Smooth muscle cell (in vitro differentiated cells): ENCODE measurements around the gene CALML6. TPM values are rescaled to one million over a fixed set of nuclear protein-coding genes. Genes with fewer than 3 reads are reported as not detected.

ENCODE experiments used
- DNase-seq: peaks from one replicate; lab custom pipeline; 2025; ENCODE audit not compliant: unreplicated experiment; lab: John Stamatoyannopoulos, UW
- H2AFZ ChIP-seq: fragments of 200-600 bp; sonication (generic); 2 replicates; pipeline ENCODE4 v1.6.0; 2016; ENCODE audit warnings: antibody characterized with exemption, low read depth, mild to moderate bottlenecking
- H3F3A ChIP-seq: fragments of 200-600 bp; sonication (generic); 2 replicates; pipeline ENCODE4 v1.6.0; 2017; ENCODE audit warnings: antibody characterized with exemption, low read depth
- H3K27ac ChIP-seq: fragments of 200-600 bp; sonication (generic); 2 replicates; pipeline ENCODE4 v1.5.1; 2016; ENCODE audit warnings: low read depth, mild to moderate bottlenecking
- H3K27me3 ChIP-seq: fragments of 200-600 bp; sonication (generic); 2 replicates; pipeline ENCODE4 v1.6.1; 2016; ENCODE audit warnings: low read depth, mild to moderate bottlenecking
- H3K36me3 ChIP-seq: fragments of 200-600 bp; sonication (generic); 2 replicates; pipeline ENCODE4 v1.5.1; 2016; ENCODE audit warnings: low read depth
- H3K4me1 ChIP-seq: fragments of 200-600 bp; sonication (generic); 2 replicates; pipeline ENCODE4 v1.5.1; 2016; ENCODE audit warnings: low read depth
- H3K4me2 ChIP-seq: fragments of 200-600 bp; sonication (generic); 2 replicates; pipeline ENCODE4 v1.6.0; 2016; ENCODE audit warnings: mild to moderate bottlenecking
- H3K4me3 ChIP-seq: fragments of 200-600 bp; sonication (generic); 2 replicates; pipeline ENCODE4 v1.5.1; 2016; ENCODE audit warnings: mild to moderate bottlenecking
- H3K79me2 ChIP-seq: fragments of 200-600 bp; sonication (generic); 2 replicates; pipeline ENCODE4 v1.6.0; 2016; ENCODE audit warnings: low read depth, mild to moderate bottlenecking
- H3K9ac ChIP-seq: fragments of 200-600 bp; sonication (generic); 2 replicates; pipeline ENCODE4 v1.6.0; 2016; ENCODE audit warnings: low read depth
- H3K9me3 ChIP-seq: fragments of 200-600 bp; sonication (generic); replicated peaks from 2 replicates; pipeline ENCODE4 v1.5.1; 2016; ENCODE audit warnings: low read depth
- H4K20me1 ChIP-seq: fragments of 200-600 bp; sonication (generic); 2 replicates; pipeline ENCODE4 v1.6.0; 2016; ENCODE audit warnings: low read depth
- WGBS: methylation state at CpG from one replicate; pipeline ENCODE4 v1.1.7; 2016; ENCODE audit warnings: low lambda C conversion rate; 5-methylcytosine and 5-hydroxymethylcytosine counted together
- polyA plus RNA-seq: library from polyadenylated mRNA; unstranded; fragments of >200 nt; fragmentation: Nextera tagmentation; extraction: Ambion mirVana; gene quantifications from 2 replicates; pipeline ENCODE4 v1.2.1, GENCODE V29; 2016
- total RNA-seq: library from RNA; depleted of rRNA; stranded (reverse); fragments of >200 nt; gene quantifications from 2 replicates; pipeline ENCODE4 v1.2.3, GENCODE V29; 2014
- TF ChIP-seq, protein P1 (sequence below): fragments of 200-600 bp; sonication (generic); IDR thresholded peaks from 2 replicates; pipeline ENCODE4 v1.5.1; 2017; ENCODE audit warnings: borderline replicate concordance, mild to moderate bottlenecking, antibody characterized with exemption; ENCODE audit not compliant: insufficient read depth, poor library complexity, severe bottlenecking

The CALML6 gene
- total and polyA plus RNA-seq, 2 experiments from 2014 or later: 0.18 to 1.3 TPM

DNA sequence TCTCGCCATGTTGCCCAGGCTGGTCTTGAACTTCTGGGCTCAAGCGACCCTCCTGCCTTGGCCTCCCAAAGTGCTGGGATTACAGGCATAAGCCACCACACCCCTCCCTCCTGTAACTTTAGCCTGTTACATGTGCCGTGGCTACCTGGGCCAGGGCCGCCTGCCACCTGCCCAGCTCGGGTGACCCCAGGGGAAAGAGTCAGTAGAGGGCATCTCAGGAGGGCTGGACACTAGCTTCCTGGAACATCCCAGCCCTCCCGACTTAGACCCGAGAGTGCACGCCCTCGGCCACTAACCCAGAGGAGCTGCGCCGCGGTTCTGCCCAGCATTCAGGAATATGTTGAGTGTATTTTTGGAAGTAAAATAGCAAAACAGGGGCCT, 44.4 kb downstream of the CALML6 start:
- H3K27ac ChIP-seq: no peak overlapping the region
- WGBS: 85% methylated on average over 12 of the region's 12 CpGs
- no peaks in the 10 kb centered on the region for H3K36me3 ChIP-seq
- no peaks in the 10 kb centered on the region for H3K79me2 ChIP-seq
- H3K9ac ChIP-seq: no peak overlapping the region
- H3K9me3 ChIP-seq: no peaks in the 10 kb centered on the region
- H3K4me2 ChIP-seq: peak overlapping the region; percentile 72
- no peaks in the 10 kb centered on the region for H3K4me1 ChIP-seq
- H3K4me3 ChIP-seq: no peak overlapping the region
- H4K20me1 ChIP-seq: no peaks in the 10 kb centered on the region
- H2AFZ ChIP-seq: no peak overlapping the region
- TF ChIP-seq, protein P1, sequence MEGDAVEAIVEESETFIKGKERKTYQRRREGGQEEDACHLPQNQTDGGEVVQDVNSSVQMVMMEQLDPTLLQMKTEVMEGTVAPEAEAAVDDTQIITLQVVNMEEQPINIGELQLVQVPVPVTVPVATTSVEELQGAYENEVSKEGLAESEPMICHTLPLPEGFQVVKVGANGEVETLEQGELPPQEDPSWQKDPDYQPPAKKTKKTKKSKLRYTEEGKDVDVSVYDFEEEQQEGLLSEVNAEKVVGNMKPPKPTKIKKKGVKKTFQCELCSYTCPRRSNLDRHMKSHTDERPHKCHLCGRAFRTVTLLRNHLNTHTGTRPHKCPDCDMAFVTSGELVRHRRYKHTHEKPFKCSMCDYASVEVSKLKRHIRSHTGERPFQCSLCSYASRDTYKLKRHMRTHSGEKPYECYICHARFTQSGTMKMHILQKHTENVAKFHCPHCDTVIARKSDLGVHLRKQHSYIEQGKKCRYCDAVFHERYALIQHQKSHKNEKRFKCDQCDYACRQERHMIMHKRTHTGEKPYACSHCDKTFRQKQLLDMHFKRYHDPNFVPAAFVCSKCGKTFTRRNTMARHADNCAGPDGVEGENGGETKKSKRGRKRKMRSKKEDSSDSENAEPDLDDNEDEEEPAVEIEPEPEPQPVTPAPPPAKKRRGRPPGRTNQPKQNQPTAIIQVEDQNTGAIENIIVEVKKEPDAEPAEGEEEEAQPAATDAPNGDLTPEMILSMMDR: no peak
- no peak for DNase-seq
- no peaks in the 10 kb centered on the region for H3F3A ChIP-seq
- no peaks in the 10 kb centered on the region for H3K27me3 ChIP-seq

DNA sequence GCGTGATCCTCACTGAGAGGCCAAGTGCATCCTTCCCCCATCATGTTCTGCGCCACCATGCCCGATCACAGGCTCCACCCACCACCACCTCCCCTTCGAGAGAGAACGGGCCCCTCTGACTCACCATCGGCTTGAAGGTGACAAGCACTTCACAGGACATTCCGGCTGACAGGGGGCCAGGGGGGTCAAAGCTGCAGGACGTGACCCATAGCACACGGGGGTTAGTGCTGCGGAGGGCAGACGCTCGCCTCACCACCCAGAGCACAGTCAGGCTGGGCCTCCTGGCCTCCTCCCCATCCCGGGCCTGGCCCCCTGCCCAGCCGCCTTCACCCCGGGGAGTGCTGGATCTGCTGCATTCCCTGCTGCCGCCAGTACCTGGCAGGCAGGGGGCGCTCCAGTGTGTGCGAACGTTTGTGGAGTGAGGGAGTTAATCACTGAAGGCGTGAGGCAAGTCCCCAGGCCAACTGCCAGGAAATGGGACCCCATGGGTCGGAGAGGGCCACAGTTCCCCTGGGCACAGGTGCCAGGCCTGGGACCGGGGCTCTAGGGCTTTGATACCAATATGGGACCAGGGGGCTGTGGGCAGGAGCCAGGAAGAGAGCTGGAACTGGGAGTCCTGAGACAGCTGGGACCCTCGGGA, 44.9 kb downstream of the CALML6 start:
- no peaks in the 10 kb centered on the region for H4K20me1 ChIP-seq
- no peaks in the 10 kb centered on the region for H3K4me1 ChIP-seq
- H3K36me3 ChIP-seq: no peaks in the 10 kb centered on the region
- 12% methylated on average over 23 of the region's 23 CpGs for WGBS
- no peaks in the 10 kb centered on the region for H3K79me2 ChIP-seq
- no peaks in the 10 kb centered on the region for H3K27me3 ChIP-seq
- no peaks in the 10 kb centered on the region for H3F3A ChIP-seq
- no peak overlapping the region for H3K27ac ChIP-seq
- no peak overlapping the region for H3K9ac ChIP-seq
- H2AFZ ChIP-seq: no peak overlapping the region
- peak; percentile 44 for DNase-seq
- no peak overlapping the region for H3K4me3 ChIP-seq
- TF ChIP-seq, protein P1: peak; percentile 74
- no peaks in the 10 kb centered on the region for H3K9me3 ChIP-seq
- peak overlapping the region; percentile 72 for H3K4me2 ChIP-seq

DNA sequence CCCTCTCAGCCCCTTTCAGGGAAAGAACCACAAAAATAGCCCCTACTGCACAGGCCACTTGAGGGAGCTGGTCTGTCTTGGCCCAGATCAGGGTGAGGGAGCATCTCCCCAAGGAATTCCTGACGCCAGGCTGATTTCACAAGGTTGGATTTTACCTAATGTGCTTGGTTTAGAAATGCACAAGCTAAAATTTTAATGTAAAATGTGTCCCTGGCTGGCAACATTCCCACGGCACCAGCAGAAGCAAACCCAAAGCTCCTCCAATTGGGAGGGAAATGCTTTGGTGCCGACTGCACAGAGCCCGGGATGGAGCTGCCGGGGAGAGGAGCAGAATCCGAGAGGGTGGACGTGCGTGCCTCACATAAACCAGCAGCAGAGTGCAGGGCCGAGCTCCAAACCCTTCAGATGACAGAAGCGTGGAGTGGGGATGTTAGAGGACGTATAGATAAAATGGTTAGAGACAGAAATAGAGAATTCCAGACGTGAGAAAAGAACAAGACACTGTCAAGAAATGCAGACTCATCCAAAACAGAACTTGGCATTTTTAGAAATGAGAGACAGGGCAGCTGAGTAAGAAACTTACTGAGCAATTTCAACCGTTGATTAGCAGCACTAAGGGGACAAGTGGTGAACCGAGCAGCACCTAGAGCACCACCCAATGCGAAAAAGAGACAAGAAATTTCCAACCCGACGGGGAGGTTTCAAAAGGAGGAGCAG, 45.6 kb downstream of the CALML6 start:
- 67% methylated on average over 17 of the region's 17 CpGs for WGBS
- H3K9ac ChIP-seq: no peak overlapping the region
- no peaks in the 10 kb centered on the region for H4K20me1 ChIP-seq
- H3K4me3 ChIP-seq: no peak overlapping the region
- TF ChIP-seq, protein P1: no peak
- DNase-seq: no peak
- no peaks in the 10 kb centered on the region for H3K4me1 ChIP-seq
- H3K36me3 ChIP-seq: no peaks in the 10 kb centered on the region
- no peak overlapping the region for H3K27ac ChIP-seq
- no peaks in the 10 kb centered on the region for H3F3A ChIP-seq
- no peaks in the 10 kb centered on the region for H3K79me2 ChIP-seq
- H3K9me3 ChIP-seq: no peaks in the 10 kb centered on the region
- no peaks in the 10 kb centered on the region for H3K27me3 ChIP-seq
- no peak overlapping the region for H2AFZ ChIP-seq
- H3K4me2 ChIP-seq: peak overlapping the region; percentile 72
